HG02943 (cell line): ENCODE data around the gene ZFPM1.
"Not testable (repeated sequence)": the region's sequence is repeated elsewhere in the genome, so short reads cannot be mapped to it uniquely, and the experiment has no call there.

Experiments used
- ATAC-seq: cut with Tn5 transposase; IDR thresholded peaks from one replicate; pipeline ENCODE4 v1.9.1; 2021; ENCODE audit warnings: mild to moderate bottlenecking, low read depth, moderate library complexity; ENCODE audit not compliant: unreplicated experiment

ZFPM1 gene

DNA sequence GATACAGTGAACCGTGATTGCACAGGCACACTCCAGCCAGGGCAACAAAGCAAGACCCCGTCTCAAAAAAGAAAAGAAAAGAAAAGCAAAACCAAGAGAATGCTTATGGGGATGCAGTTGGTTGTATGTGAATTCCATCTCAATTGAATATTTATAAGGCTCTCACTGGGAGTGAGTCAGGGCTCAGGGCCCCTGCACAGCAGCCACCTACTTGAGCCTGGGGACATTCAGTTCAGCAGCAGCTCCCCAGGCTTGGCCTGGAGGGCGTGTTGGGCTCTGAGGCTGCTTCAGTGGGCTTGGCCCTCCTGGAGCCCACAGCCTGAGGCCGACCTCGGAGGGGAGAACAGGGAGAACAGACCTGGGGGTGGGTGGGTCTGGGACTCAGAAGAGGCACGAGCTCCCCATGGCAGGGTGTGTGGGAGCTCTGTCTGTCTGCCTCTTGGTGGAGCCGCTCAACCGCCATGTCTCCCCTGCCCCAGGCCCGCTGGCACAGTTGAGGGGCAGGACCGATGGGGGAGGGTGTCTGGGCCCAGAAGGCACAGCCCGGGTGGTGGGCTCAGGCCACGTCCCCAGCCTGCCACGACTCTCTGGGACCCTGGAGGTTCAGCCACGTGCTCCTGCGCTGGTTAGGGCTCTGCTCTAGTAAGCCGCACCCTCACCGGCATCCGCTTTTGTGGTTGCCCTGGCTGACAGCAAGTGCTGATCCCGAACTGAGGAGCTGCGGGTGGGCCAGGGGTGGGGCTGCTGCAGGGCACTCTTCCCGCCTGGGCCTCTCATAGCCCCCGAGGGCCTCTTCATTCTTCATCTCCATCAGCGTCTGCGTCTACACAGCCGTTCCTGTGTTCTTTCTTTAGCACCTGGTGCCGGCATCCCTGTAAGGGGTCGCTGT lies 24.8 kb downstream of the ZFPM1 start:
- ATAC-seq: no peak

DNA sequence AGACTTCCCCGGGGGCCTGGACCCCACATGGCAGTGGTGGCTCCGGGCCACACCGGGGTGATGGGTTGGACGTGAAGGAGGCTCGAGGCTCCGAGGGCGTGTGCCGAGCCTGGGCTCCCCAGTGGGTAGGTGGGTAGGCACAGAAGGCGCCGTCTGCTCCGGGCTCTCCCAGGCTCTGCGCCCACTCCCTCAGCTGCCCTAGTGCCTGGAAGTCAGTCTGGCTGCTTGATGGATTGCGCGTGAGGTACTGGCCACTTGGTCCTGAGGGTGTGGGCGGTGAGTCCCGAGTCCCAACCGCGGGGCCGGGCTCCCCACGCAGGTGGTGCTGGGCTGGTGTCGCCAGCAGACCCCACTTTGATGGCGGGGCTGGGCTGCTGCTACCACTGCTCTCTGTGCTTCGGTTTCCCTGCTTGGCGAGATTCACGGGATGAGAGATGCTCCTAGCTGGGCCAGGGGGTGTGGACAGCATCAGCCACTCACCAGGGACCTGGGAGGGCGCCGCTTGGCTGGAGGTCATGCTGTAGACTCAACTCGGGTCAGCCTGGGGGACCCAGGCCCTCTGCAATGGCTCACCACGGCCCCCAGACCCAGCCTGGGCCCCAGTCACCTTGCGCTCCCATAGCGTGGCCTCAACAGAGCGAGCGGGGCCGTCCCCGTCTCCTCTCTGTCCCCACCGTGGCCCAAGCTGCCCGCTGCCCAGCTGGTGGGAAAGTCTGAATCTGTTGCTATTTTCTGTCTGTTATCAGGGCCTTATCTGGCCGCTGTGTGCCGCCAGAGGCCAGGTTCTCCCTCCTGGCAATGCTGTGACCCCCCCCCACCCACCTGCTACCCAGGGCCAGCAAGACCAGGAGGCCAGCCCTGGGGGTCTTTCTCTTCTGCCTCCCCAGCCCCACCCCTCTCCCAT lies 26.1 kb downstream of the ZFPM1 start:
- ATAC-seq: no peak

DNA sequence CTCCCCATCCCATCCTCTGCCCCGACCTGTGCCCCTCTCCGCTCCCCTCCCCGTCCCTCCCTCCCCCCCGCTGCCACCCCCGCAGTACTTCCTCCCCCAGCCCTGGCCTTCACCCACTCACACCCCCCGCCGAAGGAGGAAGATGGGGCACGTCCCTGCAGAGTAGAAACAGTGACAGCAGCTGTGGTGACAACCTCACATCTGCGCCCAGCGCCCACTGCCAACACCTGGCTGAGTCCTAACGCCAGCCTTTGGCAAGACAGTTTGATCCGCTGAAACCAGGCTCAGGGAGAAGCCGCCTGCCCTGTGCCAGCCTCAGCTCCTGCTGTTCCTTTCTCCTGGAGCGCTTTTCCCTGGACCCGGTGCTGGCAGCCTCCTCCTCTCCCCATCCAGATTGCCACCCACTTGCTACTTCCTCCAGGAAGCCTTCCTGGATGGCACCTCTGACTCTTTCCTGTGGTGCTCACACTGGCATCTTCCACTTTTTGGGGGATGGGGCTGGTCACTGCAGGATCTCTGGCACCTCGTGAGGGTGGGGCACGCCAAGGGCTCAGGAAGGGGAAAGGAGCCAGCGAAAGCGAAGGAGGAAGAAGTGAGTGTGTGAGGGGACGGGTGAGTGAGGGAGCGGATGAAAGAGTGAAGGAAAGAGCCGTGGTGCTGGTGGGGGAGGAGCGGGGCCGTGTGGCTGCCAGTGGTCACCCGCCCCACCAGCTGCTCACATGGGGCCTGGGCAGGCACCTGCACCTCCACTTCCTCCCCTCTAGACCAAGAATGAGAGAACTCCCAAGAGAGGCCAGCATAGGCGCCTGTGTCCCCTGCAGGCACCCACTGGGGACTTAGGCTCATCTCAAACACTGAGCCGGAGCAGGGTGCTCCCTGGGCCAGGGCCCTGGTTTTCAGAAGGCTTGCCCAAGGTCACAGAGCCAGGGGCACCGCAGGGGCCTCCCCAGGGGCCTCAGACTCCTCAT lies 27.0 kb downstream of the ZFPM1 start:
- ATAC-seq: peak; percentile 60

DNA sequence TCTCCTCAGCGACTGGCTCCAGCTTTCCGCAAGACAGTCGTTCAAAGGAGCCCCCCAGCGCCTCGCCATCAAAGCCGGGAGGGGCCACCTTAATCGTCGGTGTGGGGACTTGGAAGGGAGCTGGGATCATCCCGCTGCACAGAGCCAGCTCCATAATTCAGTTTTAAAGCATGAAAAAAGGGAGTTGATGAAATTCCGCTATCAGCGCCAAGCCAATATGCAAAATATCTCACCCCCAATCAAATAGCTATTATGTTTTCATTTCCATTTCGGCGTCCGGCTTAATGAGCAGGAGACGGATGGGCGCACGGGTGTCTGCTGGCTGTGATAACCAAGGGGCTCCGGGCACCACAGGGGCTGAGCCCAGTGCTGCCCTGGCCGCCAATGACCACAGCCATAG lies 27.7 kb downstream of the ZFPM1 start:
- ATAC-seq: no peak

- no peak for ATAC-seq
Measured at GRCh38 chr16:88481851-88482250, 28.8 kb downstream of the ZFPM1 start.

DNA sequence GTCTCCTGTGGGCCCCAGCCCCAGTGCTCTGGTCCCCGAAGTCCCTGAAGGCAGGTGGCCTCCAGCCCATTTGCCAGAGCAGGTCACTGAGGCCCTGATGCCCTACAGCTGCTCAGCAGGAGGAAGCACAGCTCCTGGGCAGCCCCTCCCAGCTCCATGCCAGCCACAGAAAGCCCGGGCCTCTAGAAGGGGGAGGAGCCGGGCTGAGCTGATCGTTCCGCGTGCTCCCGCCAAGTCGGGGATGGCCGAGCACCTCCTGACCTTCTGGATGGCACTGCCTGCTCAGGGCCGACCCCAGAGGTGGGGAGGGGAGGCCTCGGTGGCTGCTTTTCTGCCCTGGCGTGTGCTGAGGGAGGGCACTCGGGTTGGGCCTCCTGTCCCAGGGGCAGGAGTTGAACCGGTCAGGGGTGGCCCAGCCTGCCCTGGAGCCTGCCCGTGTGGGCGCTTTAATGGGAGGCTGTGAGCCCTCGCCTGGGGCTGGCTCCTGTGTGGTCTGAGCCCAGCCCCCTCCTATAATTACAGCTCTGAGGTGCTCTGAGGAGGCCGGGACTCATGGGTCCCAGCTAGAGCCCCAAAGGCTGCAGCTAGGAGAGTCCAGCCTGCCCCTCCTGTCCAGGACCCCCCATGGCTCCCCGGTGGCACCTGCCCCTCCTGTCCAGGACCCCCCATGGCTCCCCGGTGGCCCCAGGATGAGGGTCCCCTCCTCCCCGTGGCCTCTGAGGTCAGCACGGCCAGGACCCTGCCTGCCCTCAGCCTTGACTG lies 29.7 kb downstream of the ZFPM1 start:
- no peak for ATAC-seq

DNA sequence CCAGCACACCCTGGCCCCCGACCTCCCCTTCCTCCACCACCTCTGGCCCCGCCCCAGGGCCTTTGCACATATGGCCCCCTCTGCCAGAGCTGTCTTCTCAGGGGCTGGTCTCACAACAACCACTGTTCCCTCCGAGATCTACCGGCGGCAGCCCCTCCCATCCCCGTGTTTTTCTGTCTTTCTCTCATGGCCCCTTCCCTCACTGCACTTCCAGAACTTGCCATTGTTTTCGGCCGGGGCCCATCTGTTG lies 30.2 kb downstream of the ZFPM1 start:
- ATAC-seq: no peak

DNA sequence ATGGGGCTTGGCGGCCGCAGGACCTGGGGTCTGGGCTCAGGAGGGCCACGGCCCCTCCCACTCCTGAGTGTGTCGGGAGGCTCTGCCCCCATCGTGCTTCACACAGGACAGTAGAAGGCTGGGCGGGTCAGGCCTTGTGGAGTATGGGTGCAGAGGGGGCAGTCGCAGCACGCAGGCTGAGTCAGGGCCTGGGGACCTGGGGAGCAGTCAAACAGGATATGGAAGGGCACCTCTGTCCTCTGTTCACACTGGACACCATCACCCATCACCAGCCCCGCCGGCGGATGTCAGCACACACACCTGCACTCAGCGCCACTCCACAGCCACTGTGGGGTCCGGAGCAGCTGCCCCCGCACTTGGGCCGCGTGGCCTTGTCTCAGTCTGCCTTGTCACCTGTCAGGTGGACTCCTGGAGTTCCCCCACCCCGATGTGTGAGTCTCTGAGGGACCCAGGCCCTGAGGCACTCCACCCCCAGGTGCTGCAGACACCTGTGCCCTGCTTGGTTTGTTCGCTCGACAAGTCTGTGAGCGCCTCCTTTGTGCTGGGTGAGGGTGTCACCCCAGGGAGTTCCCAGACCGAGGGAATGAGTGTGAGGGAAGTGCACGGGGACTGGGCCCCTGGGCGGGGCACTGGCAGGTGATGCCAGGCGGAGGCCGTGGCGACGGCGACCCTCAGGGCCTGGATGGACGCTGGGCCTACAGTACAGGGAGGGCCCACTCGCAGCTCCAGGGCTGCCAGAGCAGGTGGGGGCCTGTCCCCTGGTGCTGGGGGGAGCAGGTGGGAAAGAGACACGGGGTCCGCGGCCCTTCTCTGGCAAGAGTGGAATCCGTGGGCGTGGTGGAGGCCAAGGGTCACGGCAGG lies 31.7 kb downstream of the ZFPM1 start:
- no peak for ATAC-seq

- not testable (repeated sequence) for ATAC-seq
Measured at GRCh38 chr16:88485366-88485741, 32.3 kb downstream of the ZFPM1 start.

DNA sequence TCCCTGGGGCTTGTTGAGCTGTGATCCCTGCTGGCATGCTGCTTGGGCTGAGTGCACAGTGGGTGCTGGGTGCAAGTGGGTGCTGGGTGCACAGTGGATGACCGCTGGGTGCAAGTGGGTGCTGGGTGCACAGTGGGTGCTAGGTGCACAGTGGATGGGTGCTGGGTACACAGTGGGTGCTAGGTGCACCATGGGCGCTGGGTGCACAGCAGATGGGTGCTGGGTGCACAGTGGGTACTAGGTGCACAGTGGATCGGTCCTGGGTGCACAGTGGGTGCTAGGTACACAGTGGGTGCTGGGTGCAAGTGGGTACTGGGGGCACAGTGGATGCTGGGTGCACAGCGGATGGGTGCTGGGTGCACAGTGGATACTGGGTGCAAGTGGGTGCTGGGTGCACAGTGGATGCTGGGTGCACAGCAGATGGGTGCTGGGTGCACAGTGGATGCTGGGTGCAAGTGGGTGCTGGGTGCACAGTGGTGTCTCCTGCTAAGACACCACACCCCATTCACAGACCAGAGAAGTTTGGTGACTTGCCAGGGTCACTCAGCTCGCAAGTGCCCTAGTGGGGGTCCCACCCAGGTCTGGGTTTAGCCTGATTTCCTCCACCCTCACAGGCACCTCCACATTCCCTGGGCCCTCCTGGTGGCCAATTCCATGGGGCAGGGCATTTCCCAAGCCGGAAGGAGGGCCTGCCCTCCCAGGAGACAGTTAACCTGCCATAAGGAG lies 33.5 kb downstream of the ZFPM1 start:
- ATAC-seq: no peak

DNA sequence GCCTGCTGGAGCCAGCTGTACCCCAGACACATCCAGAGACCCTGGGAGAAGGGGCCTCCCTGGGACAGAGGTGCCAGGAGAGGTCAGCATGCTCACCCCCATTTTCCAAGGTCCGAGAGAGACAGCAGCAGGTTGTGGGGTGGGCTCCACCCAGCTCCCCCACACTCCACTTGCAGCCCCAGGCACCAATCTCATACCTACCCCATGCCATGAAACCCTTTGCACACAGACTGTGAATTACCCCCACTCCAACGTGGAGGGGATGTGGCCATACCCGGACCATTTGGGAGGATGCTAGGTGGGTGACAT lies 34.0 kb downstream of the ZFPM1 start:
- ATAC-seq: no peak

- ATAC-seq: no peak
Measured at GRCh38 chr16:88487920-88488851, 35.1 kb downstream of the ZFPM1 start.

GRCh38 chr16:88489163-88489741 lies 36.2 kb downstream of the ZFPM1 start:
- no peak for ATAC-seq

DNA sequence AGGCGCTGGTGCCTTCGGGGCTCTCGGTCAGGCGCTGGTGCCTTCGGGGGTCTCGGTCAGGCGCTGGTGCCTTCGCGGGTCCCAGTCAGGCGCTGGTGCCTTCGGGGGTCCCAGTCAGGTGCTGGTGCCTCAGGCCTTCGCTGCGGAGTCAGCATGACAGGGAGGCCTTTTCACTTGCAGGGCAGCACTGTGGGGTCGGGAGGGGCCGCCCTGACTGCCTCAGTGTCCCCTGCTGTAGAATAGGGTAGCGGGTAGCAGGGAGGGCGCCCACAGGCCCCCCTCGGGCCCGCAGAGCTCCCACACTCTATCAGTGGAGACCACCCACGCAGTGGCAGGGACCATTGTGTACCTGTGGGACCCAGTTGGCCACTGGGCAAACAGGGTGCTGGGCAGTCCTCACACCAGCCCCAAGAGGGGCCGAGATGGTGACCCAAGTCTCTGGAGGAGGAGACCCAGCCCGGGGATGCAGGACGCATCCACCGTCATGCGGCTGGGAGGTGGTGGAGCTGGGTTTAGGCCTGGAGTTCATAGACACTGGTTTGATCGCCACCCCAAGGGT lies 38.0 kb downstream of the ZFPM1 start:
- ATAC-seq: no peak

- ATAC-seq: no peak
Measured at GRCh38 chr16:88491560-88492310, 38.7 kb downstream of the ZFPM1 start.

GRCh38 chr16:88493879-88494278 lies 40.8 kb downstream of the ZFPM1 start:
- no peak for ATAC-seq
